ENCODE data around the gene TBL1X. TPM values are rescaled to one million over a fixed set of nuclear protein-coding genes. Genes with fewer than 3 reads are reported as not detected.

The TBL1X gene
- total and polyA plus RNA-seq, 2 experiments from 2014 or later, result 8.7 to 26.9 TPM

DNA sequence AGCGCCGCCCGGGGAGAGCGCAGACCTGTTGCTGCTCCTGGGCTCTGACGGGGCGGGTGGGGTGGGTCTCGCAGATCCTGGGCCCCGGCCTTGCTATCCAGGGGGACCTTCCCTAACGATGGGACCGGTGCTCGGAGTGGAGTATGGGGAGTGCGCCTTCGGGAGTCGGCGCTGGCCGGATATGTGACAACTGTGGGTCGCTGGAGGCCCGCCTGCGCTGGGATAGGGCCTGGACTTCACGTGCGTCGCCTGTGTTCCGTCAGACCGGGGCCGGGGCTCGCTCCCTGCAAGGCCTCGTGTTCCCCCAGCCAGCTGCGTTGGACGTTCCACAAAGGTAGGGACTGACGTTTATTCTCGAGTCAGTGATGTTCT, 1.3 kb downstream of the TBL1X start:
- TF ChIP-seq ETS1 (IDR thresholded peaks at IDR 0.05) (no peak), REST (IDR thresholded peaks at IDR 0.05; ENCODE audit: unreplicated experiment) (no peak), EZH2 (IDR thresholded peaks at IDR 0.05; ENCODE audit: low read depth, unreplicated experiment) (no peak), CTCF (conservative IDR thresholded peaks at IDR 0.05; ENCODE audit: low read depth in 2 of 2) (no peak), ZNF331 (CRISPR knock-in tag; IDR thresholded peaks at IDR 0.05; ENCODE audit: low read depth) (no peak), EZH2phosphoT487 (IDR thresholded peaks at IDR 0.05; ENCODE audit: unreplicated experiment) (no peak), NANOG (IDR thresholded peaks at IDR 0.05; ENCODE audit: borderline replicate concordance) (no peak), CREB1 (CRISPR knock-in tag; IDR thresholded peaks at IDR 0.05; ENCODE audit: low read depth) (no peak), ZNF114 (CRISPR knock-in tag; IDR thresholded peaks at IDR 0.05) (no peak), STAT1 (IDR thresholded peaks at IDR 0.05; ENCODE audit: unreplicated experiment) (no peak), ZNF462 (CRISPR knock-in tag; IDR thresholded peaks at IDR 0.05) (no peak), POLR2AphosphoS5 (IDR thresholded peaks at IDR 0.05; ENCODE audit: low read depth) (no peak), JUNB (IDR thresholded peaks at IDR 0.05; ENCODE audit: unreplicated experiment) (no peak)
- Histone ChIP-seq H4K20me1 (replicated peaks; ENCODE audit: insufficient read depth) (no peaks in the 10 kb centered on the region; the same call in 1 of the 2 replicates), H2AFZ (no peak overlapping the region), H3K4me1 (ENCODE audit: insufficient read depth) (peaks cover 23% of the 10 kb centered on the region), H3K4me2 (peak overlapping the region; percentile 75), H3K36me3 (ENCODE audit: insufficient read depth) (no peaks in the 10 kb centered on the region), H3K4me3 (peak overlapping the region; percentile 57), H3K9me2 (ENCODE audit: insufficient read depth) (no peaks in the 10 kb centered on the region), H3K27me3 (ENCODE audit: insufficient read depth) (peaks cover 13% of the 10 kb centered on the region; the same call in 1 of the 2 replicates), H3K27ac (ENCODE audit: low read depth) (no peak overlapping the region), H3K79me2 (replicated peaks; ENCODE audit: insufficient read depth) (peaks cover 49% of the 10 kb centered on the region), H3F3A (replicated peaks; ENCODE audit: low read depth) (no peaks in the 10 kb centered on the region)
- H3K9me3 Mint-ChIP-seq, result no peaks in the 10 kb centered on the region; the same call in 1 of the 3 replicates
- peaks cover 9% of the 10 kb centered on the region; the same call in 2 of the 3 replicates for H3K36me3 Mint-ChIP-seq (ENCODE audit: low read depth)
- peak overlapping the region; percentile 74 for H3K4me3 Mint-ChIP-seq
- DNase-seq (ENCODE audit: low spot score), result peak; percentile 41
- peak; percentile 22 for ATAC-seq
- no peak overlapping the region for H3K27ac Mint-ChIP-seq
- H3K4me1 Mint-ChIP-seq, result peaks cover 21% of the 10 kb centered on the region
- no peaks in the 10 kb centered on the region for H3K27me3 Mint-ChIP-seq (ENCODE audit: insufficient read depth, low read depth, poor library complexity)

Measured in GM23338 (cell line).